A673 (cell line): ENCODE data around the gene MUS81.

Experiments
- EZH2 ChIP-seq: fragments of 200-600 bp; sonication (generic); IDR thresholded peaks from 2 replicates; pipeline ENCODE4 v1.6.1; 2017; ENCODE audit warnings: borderline replicate concordance, low read depth, mild to moderate bottlenecking, mixed read lengths, antibody characterized with exemption, low read length; ENCODE audit not compliant: poor library complexity, severe bottlenecking
- TF ChIP-seq, protein P1 (sequence below): fragments of 300-800, 200-600 bp; sonication (generic); conservative IDR thresholded peaks from 2 replicates; pipeline ENCODE4 v1.5.1; 2017; ENCODE audit warnings: low read depth, mild to moderate bottlenecking, antibody characterized with exemption, low read length, moderate library complexity, mixed read lengths

DNA sequence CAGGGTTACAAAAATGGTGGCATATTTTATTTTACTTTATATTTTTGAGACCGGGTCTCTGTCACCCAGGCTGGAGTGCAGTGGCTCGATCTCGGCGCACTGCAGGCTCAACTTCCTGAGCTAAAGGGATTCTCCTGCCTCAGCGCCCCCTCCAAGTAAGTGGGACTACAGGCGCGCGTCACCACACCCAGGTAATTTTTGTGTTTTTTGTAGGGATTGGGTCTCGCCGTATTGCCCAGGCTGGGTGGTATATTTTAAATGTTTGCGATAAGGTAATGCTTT lies 40.6 kb downstream of the MUS81 start:
- TF ChIP-seq, protein P1, sequence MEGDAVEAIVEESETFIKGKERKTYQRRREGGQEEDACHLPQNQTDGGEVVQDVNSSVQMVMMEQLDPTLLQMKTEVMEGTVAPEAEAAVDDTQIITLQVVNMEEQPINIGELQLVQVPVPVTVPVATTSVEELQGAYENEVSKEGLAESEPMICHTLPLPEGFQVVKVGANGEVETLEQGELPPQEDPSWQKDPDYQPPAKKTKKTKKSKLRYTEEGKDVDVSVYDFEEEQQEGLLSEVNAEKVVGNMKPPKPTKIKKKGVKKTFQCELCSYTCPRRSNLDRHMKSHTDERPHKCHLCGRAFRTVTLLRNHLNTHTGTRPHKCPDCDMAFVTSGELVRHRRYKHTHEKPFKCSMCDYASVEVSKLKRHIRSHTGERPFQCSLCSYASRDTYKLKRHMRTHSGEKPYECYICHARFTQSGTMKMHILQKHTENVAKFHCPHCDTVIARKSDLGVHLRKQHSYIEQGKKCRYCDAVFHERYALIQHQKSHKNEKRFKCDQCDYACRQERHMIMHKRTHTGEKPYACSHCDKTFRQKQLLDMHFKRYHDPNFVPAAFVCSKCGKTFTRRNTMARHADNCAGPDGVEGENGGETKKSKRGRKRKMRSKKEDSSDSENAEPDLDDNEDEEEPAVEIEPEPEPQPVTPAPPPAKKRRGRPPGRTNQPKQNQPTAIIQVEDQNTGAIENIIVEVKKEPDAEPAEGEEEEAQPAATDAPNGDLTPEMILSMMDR: no peak
- TF ChIP-seq EZH2: no peak
